HepG2 (cell line): Measurements from ENCODE around the gene BOLA3. TPM values are rescaled to one million over a fixed set of nuclear protein-coding genes. Genes with fewer than 3 reads are reported as not detected.

Experiments
- CBX1 ChIP-seq: IDR thresholded peaks from one replicate; pipeline ENCODE4 v1.6.1; 2016; ENCODE audit warnings: antibody characterized with exemption, low read depth
- DNMT3B ChIP-seq: conservative IDR thresholded peaks from 2 replicates; pipeline ENCODE4 v1.6.1; 2016; ENCODE audit warnings: missing biosample characterization, control low read depth
- FOXP1 ChIP-seq, 2 experiments: fragments of 450-650 bp in 1 of 2; IDR thresholded peaks; 2 replicates each; pipeline ENCODE4 v1.6.1; 2017 to 2018; ENCODE audit warnings: antibody characterized with exemption in 1 of 2
- HNF4G ChIP-seq, 2 experiments: sonication (generic) in 1 of 2; formaldehyde crosslinking in 1 of 2; IDR thresholded peaks; 2 replicates each; pipeline versions ENCODE4 v1.4.0 to v1.6.1; 2011 to 2020; ENCODE audit warnings: borderline replicate concordance in 2 of 2, low read depth in 2 of 2, mild to moderate bottlenecking in 2 of 2, low read length in 1 of 2, missing genetic modification reagents in 1 of 2, moderate library complexity in 1 of 2
- HNRNPL ChIP-seq: fragments of 200-400 bp; formaldehyde crosslinking; IDR thresholded peaks from 2 replicates; pipeline ENCODE4 v1.6.1; 2017; ENCODE audit warnings: mild to moderate bottlenecking, low read depth, low read length
- KAT8 ChIP-seq: IDR thresholded peaks from 2 replicates; pipeline ENCODE4 v1.6.1; 2016; ENCODE audit warnings: missing genetic modification reagents, missing compliant biosample characterization
- MAZ ChIP-seq, 2 experiments: sonication (generic) in 1 of 2; formaldehyde crosslinking in 1 of 2; IDR thresholded peaks; 2 replicates each; pipeline versions ENCODE4 v1.5.0 to v1.6.1; 2012 to 2020; ENCODE audit warnings: low read depth in 2 of 2, mild to moderate bottlenecking in 2 of 2, borderline replicate concordance in 1 of 2, improper control_type of control experiment in 1 of 2, low read length in 1 of 2, missing genetic modification reagents in 1 of 2, moderate library complexity in 1 of 2
- MIER3 ChIP-seq: IDR thresholded peaks from 2 replicates; pipeline ENCODE4 v1.6.1; 2016; ENCODE audit warnings: missing compliant biosample characterization, borderline replicate concordance
- MTA1 ChIP-seq: sonication (generic); formaldehyde crosslinking; IDR thresholded peaks from 2 replicates; pipeline ENCODE4 v1.4.0; 2020; ENCODE audit warnings: missing genetic modification reagents, mild to moderate bottlenecking, borderline replicate concordance
- NFE2 ChIP-seq: sonication (generic); formaldehyde crosslinking; IDR thresholded peaks from 2 replicates; pipeline ENCODE4 v1.4.0; 2020; ENCODE audit warnings: missing genetic modification reagents
- NPAS2 ChIP-seq: sonication (generic); formaldehyde crosslinking; IDR thresholded peaks from 2 replicates; pipeline ENCODE4 v1.8.0; 2022; ENCODE audit warnings: mild to moderate bottlenecking, missing genetic modification reagents, borderline replicate concordance
- NR2C2 ChIP-seq: sonication (generic); formaldehyde crosslinking; IDR thresholded peaks from 2 replicates; pipeline ENCODE4 v1.4.0; 2020; ENCODE audit warnings: missing genetic modification reagents, mild to moderate bottlenecking, moderate library complexity, borderline replicate concordance
- PLRG1 ChIP-seq: fragments of 450-650 bp; conservative IDR thresholded peaks from 2 replicates; pipeline ENCODE4 v1.6.1; 2016
- POGZ ChIP-seq: sonication (generic); formaldehyde crosslinking; IDR thresholded peaks from 2 replicates; pipeline ENCODE4 v1.4.0; 2020; ENCODE audit warnings: mild to moderate bottlenecking, missing genetic modification reagents
- RARA ChIP-seq: IDR thresholded peaks from 2 replicates; pipeline ENCODE4 v1.6.1; 2016; ENCODE audit warnings: missing genetic modification reagents, missing compliant biosample characterization
- RBM39 ChIP-seq: fragments of 200-400 bp; formaldehyde crosslinking; IDR thresholded peaks from one replicate; pipeline ENCODE4 v1.6.1; 2018; ENCODE audit warnings: antibody characterized with exemption, mild to moderate bottlenecking, low read depth, low read length; ENCODE audit not compliant: poor library complexity, severe bottlenecking
- SMC3 ChIP-seq: IDR thresholded peaks from 2 replicates; pipeline ENCODE4 v1.6.1; 2011; ENCODE audit warnings: low read length, improper control_type of control experiment
- SRSF1 ChIP-seq: fragments of 200-400 bp; formaldehyde crosslinking; optimal IDR thresholded peaks from 2 replicates; pipeline ENCODE3; 2017; ENCODE audit warnings: mild to moderate bottlenecking, low read depth, low read length, moderate library complexity
- TMF1 ChIP-seq: sonication (generic); formaldehyde crosslinking; IDR thresholded peaks from 2 replicates; pipeline ENCODE4 v1.8.1; 2022; ENCODE audit warnings: low read depth, missing genetic modification reagents
- TSC22D2 ChIP-seq: sonication (generic); formaldehyde crosslinking; IDR thresholded peaks from 2 replicates; pipeline ENCODE4 v1.5.1; 2020; ENCODE audit warnings: missing genetic modification reagents, mild to moderate bottlenecking, borderline replicate concordance
- ZFP36 ChIP-seq: fragments of 150-350 bp; IDR thresholded peaks from 2 replicates; pipeline ENCODE4 v1.6.1; 2018; ENCODE audit warnings: borderline replicate concordance, low read length, low read depth; ENCODE audit not compliant: partially characterized antibody
- ZNF274 ChIP-seq: sonication (generic); formaldehyde crosslinking; IDR thresholded peaks from 2 replicates; pipeline ENCODE4 v1.5.1; 2020; ENCODE audit warnings: mild to moderate bottlenecking, missing genetic modification reagents
- ZNF329 ChIP-seq: sonication (generic); formaldehyde crosslinking; IDR thresholded peaks from 2 replicates; pipeline ENCODE4 v1.9.0; 2021; ENCODE audit warnings: low read depth, mild to moderate bottlenecking, missing genetic modification reagents
- ZNF343 ChIP-seq: sonication (generic); formaldehyde crosslinking; IDR thresholded peaks from 2 replicates; pipeline ENCODE4 v1.4.0; 2020; ENCODE audit warnings: mild to moderate bottlenecking, missing genetic modification reagents
- ZNF382 ChIP-seq: sonication (generic); formaldehyde crosslinking; IDR thresholded peaks from 2 replicates; pipeline ENCODE4 v1.5.0; 2020; ENCODE audit warnings: missing genetic modification reagents, mild to moderate bottlenecking, borderline replicate concordance
- ZNF430 ChIP-seq: sonication (generic); formaldehyde crosslinking; IDR thresholded peaks from 2 replicates; pipeline ENCODE4 v1.9.0; 2021; ENCODE audit warnings: mild to moderate bottlenecking, missing genetic modification reagents
- ZNF563 ChIP-seq: sonication (generic); formaldehyde crosslinking; IDR thresholded peaks from 2 replicates; pipeline ENCODE4 v1.8.0; 2022; ENCODE audit warnings: mild to moderate bottlenecking, moderate library complexity, missing genetic modification reagents
- ZNF629 ChIP-seq: sonication (generic); formaldehyde crosslinking; conservative IDR thresholded peaks from 2 replicates; pipeline ENCODE4 v1.5.0; 2020; ENCODE audit warnings: missing genetic modification reagents
- ZSCAN25 ChIP-seq: sonication (generic); formaldehyde crosslinking; IDR thresholded peaks from 2 replicates; pipeline ENCODE4 v1.8.0; 2022; ENCODE audit warnings: mild to moderate bottlenecking, missing genetic modification reagents
- polyA plus RNA-seq, 8 experiments: library from polyadenylated mRNA; depleted of rRNA in 3 of 8; stranded (reverse) in 7 of 8; unstranded in 1 of 8; fragments of >200 nt; fragmentation: Illumina TruSeq in 4 of 8; extraction: Trizol in 4 of 8; gene quantifications; 2 replicates each; pipeline versions ENCODE4 v1.2.1 to v1.2.3, GENCODE V29; 2011 to 2016; ENCODE audit warnings: low read depth in 4 of 8, missing spikeins in 1 of 8, mixed read lengths in 1 of 8; ENCODE audit not compliant: insufficient read depth in 1 of 8
- total RNA-seq, 5 experiments: library from RNA; depleted of rRNA; stranded (reverse); fragments of >200 nt; fragmentation: Illumina TruSeq; extraction: Trizol; gene quantifications; 2 replicates each; pipeline ENCODE4 v1.2.3, GENCODE V29; 2016; ENCODE audit warnings: low read depth in 1 of 5
- TF ChIP-seq, protein P1 (sequence below): sonication (generic); formaldehyde crosslinking; IDR thresholded peaks from 2 replicates; pipeline ENCODE4 v1.4.0; 2020; ENCODE audit warnings: missing genetic modification reagents, borderline replicate concordance

BOLA3 gene
- total and polyA plus RNA-seq, 2 of the 13 experiments (the other 11 are each of a cell fraction or from before 2014, with no cell fraction given): 89.7 to 170 TPM

DNA sequence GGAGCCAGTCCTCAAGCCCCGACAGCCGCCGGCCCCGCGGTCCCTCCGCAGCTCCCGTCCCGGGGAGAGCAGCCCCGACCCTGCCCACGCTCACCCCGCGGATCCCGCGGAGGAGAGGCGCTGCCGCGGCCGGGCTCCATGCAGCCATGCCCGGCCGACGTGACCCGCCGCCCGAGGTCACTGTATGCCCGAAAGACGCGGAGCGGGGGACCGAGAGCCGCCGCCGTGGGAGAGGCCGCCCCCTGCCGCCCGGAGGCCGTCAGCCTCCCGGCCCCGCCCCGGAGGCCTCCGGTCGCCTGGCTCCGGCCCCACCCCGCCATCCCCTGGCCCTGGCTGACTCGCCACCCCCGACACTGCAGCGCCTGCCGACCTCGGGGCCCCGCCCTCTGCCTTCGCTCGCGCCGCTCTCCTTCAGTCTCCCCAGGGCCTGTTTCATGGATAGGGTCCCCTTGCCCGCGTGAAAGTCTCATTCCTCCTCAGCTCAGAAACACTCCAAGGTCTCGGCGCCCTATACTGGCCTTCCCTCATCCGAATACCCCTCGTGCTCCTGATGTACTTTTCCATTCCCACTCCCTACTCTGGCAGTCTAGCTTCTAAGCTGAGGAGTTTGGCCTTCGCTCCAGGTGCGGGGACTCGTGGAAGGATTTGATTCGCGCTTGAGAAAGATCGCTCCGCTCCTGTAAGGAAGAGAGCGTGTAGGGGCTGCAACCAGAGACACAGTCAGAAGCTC lies at the start of gene BOLA3 (continued):
- no peak for TF ChIP-seq ZNF382 (CRISPR knock-in tag)
- 0 out of 2 replicates have a peak, but pooled peaks have one; percentile 23 for TF ChIP-seq ZNF430 (CRISPR knock-in tag)
- TF ChIP-seq TMF1: peak; percentile 79
- TF ChIP-seq RARA: peak; percentile 77
- TF ChIP-seq ZNF329 (CRISPR knock-in tag): peak; percentile 66; the same call in 1 of the 2 replicates
- TF ChIP-seq, protein P1, sequence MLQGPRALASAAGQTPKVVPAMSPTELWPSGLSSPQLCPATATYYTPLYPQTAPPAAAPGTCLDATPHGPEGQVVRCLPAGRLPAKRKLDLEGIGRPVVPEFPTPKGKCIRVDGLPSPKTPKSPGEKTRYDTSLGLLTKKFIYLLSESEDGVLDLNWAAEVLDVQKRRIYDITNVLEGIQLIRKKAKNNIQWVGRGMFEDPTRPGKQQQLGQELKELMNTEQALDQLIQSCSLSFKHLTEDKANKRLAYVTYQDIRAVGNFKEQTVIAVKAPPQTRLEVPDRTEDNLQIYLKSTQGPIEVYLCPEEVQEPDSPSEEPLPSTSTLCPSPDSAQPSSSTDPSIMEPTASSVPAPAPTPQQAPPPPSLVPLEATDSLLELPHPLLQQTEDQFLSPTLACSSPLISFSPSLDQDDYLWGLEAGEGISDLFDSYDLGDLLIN: no peak
- no peak for TF ChIP-seq NFE2 (CRISPR knock-in tag)
- peak; percentile 33; the same call in 1 of the 2 replicates for TF ChIP-seq DNMT3B (CRISPR knock-in tag)
- no peak for TF ChIP-seq NPAS2 (CRISPR knock-in tag)
- no peak for TF ChIP-seq PLRG1
- peak; percentile 64 for TF ChIP-seq ZNF343 (CRISPR knock-in tag)
- no peak; the same call in 1 of the 2 replicates for TF ChIP-seq TSC22D2 (CRISPR knock-in tag)
- peak; percentile 97 for TF ChIP-seq POGZ (CRISPR knock-in tag)
- 0 out of 2 replicates have a peak, but pooled peaks have one; percentile 13 for TF ChIP-seq ZSCAN25 (CRISPR knock-in tag)
- TF ChIP-seq FOXP1 (IDR thresholded peaks at IDR 0.05): no peak
- TF ChIP-seq FOXP1 (CRISPR knock-in tag; IDR thresholded peaks at IDR 0.05): no peak
- TF ChIP-seq SMC3: no peak
- peak; percentile 77; the same call in 1 of the 2 replicates for TF ChIP-seq MIER3 (CRISPR knock-in tag)
- TF ChIP-seq MAZ (IDR thresholded peaks at IDR 0.05; ENCODE audit: borderline replicate concordance, low read depth, low read length): peak; percentile 93
- peak; percentile 98 for TF ChIP-seq MAZ (CRISPR knock-in tag; IDR thresholded peaks at IDR 0.05; ENCODE audit: low read depth)
- peak; percentile 57 for TF ChIP-seq RBM39
- TF ChIP-seq ZFP36: no peak
- peak; percentile 69 for TF ChIP-seq ZNF563
- peak; percentile 53; the same call in 1 of the 2 replicates for TF ChIP-seq HNF4G (IDR thresholded peaks at IDR 0.05; ENCODE audit: borderline replicate concordance, low read depth, low read length)
- TF ChIP-seq HNF4G (CRISPR knock-in tag; IDR thresholded peaks at IDR 0.05; ENCODE audit: borderline replicate concordance, low read depth): peak; percentile 44
- TF ChIP-seq CBX1: peak; percentile 95
- TF ChIP-seq KAT8 (CRISPR knock-in tag): peak; percentile 91
- 0 out of 2 replicates have a peak, but pooled peaks have one; percentile 30 for TF ChIP-seq HNRNPL
- TF ChIP-seq ZNF629 (CRISPR knock-in tag): peak; percentile 48; the same call in 1 of the 2 replicates
- no peak for TF ChIP-seq SRSF1
- peak; percentile 99 for TF ChIP-seq NR2C2 (CRISPR knock-in tag)
- TF ChIP-seq ZNF274 (CRISPR knock-in tag): peak; percentile 16
- TF ChIP-seq MTA1: peak; percentile 29; the same call in 1 of the 2 replicates
